ENCODE data around the gene THADA.
A peak's percentile ranks its signal among the peaks of the same experiment; 100 is the strongest.
"Not testable (repeated sequence)": the region's sequence is repeated elsewhere in the genome, so short reads cannot be mapped to it uniquely, and the experiment has no call there.

Gene THADA

DNA sequence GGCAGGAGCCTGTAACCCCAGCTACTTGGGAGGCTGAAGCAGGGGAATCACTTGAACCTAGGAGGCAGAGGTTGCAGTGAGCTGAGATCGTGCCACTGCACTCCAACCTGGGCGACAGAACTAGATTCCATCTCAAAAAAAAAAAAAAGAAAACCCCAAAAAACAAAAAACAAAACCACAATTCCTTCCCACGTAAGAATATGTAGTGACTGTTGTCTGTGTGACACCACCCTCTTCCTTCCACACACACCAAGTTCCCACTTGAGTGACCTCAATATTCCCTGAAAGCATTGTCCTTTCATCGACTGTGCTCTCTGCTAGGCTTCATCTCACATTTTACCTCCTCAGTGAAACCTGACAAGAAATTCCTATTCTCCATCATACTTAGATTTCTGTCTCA is 8.8 kb upstream of the THADA start:
- no peak overlapping the region for H3K4me3 ChIP-seq (ENCODE audit: low read depth, low read length)
- in situ Hi-C loops (cut with HindIII; ENCODE audit: low sequenced_read_pairs): no loop called here
- TF ChIP-seq, protein P1, sequence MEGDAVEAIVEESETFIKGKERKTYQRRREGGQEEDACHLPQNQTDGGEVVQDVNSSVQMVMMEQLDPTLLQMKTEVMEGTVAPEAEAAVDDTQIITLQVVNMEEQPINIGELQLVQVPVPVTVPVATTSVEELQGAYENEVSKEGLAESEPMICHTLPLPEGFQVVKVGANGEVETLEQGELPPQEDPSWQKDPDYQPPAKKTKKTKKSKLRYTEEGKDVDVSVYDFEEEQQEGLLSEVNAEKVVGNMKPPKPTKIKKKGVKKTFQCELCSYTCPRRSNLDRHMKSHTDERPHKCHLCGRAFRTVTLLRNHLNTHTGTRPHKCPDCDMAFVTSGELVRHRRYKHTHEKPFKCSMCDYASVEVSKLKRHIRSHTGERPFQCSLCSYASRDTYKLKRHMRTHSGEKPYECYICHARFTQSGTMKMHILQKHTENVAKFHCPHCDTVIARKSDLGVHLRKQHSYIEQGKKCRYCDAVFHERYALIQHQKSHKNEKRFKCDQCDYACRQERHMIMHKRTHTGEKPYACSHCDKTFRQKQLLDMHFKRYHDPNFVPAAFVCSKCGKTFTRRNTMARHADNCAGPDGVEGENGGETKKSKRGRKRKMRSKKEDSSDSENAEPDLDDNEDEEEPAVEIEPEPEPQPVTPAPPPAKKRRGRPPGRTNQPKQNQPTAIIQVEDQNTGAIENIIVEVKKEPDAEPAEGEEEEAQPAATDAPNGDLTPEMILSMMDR (IDR thresholded peaks at IDR 0.05; ENCODE audit: low read depth, low read length): no peak
- no peak for DNase-seq (ENCODE audit: low read depth, low spot score)

DNA sequence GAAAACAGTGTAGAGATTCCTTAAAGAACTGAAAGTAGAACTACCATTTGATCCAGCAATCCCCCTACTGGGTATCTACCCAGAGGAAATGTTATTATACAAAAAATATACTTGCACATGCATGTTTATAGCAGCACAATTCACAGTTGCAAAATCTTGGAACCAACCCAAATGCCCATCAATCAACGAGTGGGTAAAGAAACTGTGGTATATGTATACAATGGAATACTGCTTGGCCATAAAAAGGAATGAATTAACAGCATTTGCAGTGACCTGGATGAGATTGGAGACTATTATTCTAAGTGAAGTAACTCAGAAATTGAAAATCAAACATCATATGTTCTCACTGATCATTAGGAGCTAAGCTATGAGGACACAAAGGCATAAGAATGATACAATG is 4.8 kb upstream of the THADA start:
- H3K4me3 ChIP-seq (ENCODE audit: low read depth, low read length); DNase-seq (ENCODE audit: low read depth, low spot score); in situ Hi-C loops (cut with HindIII; ENCODE audit: low sequenced_read_pairs): not testable (repeated sequence)

DNA sequence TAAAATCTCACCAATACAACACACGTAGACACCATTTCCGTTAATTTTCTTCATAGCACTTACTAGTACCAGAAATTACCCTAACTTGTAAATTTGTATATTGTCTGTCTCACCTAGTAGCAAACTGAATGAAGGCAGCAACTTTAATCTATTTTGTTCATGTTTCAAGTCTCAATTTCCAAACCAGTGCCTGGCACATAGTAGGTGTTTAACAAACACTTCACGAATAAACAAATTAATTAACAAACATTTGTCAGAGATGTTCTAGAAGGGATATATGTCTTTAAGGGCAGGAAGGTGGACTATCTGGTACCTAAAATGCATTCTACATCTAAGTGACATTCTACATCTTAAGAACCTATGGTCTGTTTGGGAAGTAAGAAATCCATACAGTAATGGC is 963 bp downstream of the THADA start:
- peak overlapping the region; percentile 89 for H3K4me3 ChIP-seq (ENCODE audit: low read depth, low read length)
- DNase-seq (ENCODE audit: low read depth, low spot score): no peak
- in situ Hi-C loops (cut with HindIII; ENCODE audit: low sequenced_read_pairs): no loop called here
- TF ChIP-seq, protein P1 (IDR thresholded peaks at IDR 0.05; ENCODE audit: low read depth, low read length): no peak

DNA sequence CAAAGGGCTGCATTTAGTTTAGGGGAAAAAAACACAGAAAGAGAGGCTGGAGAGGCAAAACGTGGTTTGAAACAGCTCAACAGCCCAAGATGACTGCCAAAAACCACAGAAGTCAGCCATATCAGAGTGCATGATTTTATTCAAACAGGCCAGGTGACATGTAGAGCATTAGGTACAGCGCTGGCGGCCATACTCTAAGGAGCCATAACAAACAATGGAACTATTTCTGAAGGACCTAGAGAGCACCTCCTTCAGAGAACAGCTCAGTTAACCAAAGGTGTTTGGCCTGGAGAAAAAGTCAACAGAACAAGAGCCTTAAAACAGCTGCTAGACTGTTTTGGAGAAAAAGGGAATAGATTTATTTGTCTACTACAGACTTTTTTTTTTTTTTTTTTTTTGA is 2.6 kb downstream of the THADA start:
- in situ Hi-C loops (cut with HindIII; ENCODE audit: low sequenced_read_pairs): no loop called here

DNA sequence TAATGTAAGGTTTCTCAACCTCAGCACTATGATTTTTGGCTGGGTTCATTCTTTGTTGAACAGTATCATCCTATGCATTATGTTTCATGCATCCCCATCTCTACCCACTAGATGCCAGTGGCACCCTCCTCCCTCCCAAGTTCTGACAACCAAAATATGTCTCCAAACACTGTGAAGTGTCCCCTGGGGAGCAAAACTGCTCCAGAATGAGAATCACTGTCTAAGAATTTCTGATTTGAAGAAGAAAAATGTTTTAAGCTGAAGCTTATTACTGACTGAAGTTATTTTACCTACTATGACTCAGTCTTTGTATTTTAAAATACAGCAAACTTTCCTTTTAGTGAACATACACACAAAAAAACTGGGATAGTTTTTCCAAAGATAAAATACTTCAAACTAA is 3.4 kb downstream of the THADA start:
- TF ChIP-seq, protein P1 (IDR thresholded peaks at IDR 0.05; ENCODE audit: low read depth, low read length): peak; percentile 10
- H3K4me3 ChIP-seq (ENCODE audit: low read depth, low read length): no peak overlapping the region
- in situ Hi-C loops (cut with HindIII; ENCODE audit: low sequenced_read_pairs): no loop called here
- DNase-seq (ENCODE audit: low read depth, low spot score): peak; percentile 52

More for the DNA sequence above, 2.6 kb downstream of the THADA start:
- DNase-seq (ENCODE audit: low read depth, low spot score): no peak
- no peak overlapping the region for H3K4me3 ChIP-seq (ENCODE audit: low read depth, low read length)
- TF ChIP-seq, protein P1 (IDR thresholded peaks at IDR 0.05; ENCODE audit: low read depth, low read length): no peak

DNA sequence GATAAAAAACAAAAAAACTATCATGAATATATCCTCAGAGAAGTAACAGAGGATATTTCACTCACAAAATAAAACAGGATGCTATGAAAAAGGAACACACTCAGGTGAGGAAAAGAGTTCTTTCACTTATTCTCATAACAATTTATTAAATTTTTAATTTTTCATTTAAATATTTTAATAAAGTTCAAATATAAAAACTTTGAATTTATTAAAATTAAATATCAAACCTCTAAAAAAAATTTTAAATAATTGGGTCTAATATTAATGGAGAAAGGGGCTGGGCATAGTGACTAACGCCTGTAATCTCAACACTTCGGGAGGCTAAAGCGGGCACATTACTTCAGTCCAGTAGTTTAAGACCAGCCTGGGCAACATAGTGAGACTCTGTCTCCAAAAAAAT is 10.1 kb downstream of the THADA start:
- TF ChIP-seq, protein P1 (IDR thresholded peaks at IDR 0.05; ENCODE audit: low read depth, low read length): no peak
- DNase-seq (ENCODE audit: low read depth, low spot score): no peak
- H3K4me3 ChIP-seq (ENCODE audit: low read depth, low read length): no peak overlapping the region
- in situ Hi-C loops (cut with HindIII; ENCODE audit: low sequenced_read_pairs): no loop called here

DNA sequence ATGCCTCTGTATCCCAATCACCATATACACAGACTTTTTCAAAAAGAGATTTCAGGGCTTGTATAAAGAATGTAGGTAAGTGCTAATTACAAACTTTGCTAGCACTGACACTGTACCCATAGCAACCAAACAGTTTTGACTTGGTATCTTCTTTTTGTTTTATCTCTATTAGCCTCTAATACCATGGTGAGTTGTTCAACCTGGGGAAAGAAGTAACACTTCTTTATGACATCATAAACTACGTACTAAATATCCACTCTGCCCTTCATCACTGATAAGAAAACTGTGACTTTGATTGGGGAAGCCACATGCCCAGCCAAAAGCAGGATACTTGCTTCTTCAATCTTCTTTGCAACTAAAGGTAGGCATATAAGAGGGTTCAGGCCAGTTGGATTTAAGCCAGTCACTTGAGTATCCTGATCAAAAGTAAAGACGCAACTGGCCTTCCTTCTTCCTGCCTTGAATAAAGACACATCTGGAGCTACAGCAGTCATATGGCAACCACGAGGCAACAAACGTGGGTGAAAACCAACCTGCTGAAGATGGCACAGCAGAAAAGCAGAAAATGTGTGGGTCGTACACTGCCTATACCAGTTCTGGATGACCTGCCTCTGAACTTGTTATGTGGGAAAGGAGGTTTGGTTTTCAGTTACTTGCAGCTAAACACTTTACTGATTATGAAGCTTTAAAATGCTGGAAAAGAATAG is 16.4 kb downstream of the THADA start:
- no peak for DNase-seq (ENCODE audit: low read depth, low spot score)
- TF ChIP-seq, protein P1 (IDR thresholded peaks at IDR 0.05; ENCODE audit: low read depth, low read length): no peak
- H3K4me3 ChIP-seq (ENCODE audit: low read depth, low read length): no peak overlapping the region
- in situ Hi-C loops (cut with HindIII; ENCODE audit: low sequenced_read_pairs): no loop called here
